ENCODE measurements around the gene LRRC9.
"Not testable (repeated sequence)": the region's sequence is repeated elsewhere in the genome, so short reads cannot be mapped to it uniquely, and the experiment has no call there.

The LRRC9 gene

DNA sequence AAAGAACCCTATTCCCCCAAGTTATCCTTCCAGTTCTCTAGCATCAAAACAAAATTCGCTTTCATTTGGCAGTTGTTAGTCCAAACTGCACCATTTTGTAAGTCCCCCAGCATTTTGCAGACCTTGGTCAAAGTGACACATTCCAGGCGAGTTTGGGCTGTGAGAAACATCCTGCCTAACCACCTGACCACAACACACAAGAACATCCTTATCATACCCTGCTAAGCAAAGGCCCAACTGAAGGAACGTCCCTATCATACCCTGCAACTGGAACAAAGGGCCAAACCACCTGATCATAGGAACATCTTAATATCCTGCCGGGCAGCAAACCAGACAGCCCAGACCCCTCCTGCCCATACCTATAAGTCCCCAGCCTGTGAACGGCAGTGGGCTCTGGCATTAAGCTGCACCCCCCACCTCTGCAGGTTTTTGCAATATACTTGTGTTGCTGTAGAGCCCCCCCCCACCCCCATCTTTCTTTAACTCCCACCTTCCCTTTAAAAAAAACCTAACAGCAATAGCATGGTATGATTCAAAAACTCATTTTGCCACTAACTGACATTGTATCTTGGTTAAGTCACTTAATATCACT lies 174.5 kb downstream of the LRRC9 start:
- peak; percentile 94 for DNase-seq (ENCODE audit: low read depth)
- no peak for TF ChIP-seq CTCF (conservative IDR thresholded peaks at IDR 0.05; ENCODE audit: low read depth, low read length)
- peak overlapping the region; percentile 82 for H3K4me3 ChIP-seq (ENCODE audit: low read depth, low read length)

- peak overlapping the region; percentile 24 for H3K4me3 ChIP-seq (ENCODE audit: low read depth, low read length)
- TF ChIP-seq CTCF (conservative IDR thresholded peaks at IDR 0.05; ENCODE audit: low read depth, low read length), result no peak
- DNase-seq (ENCODE audit: low read depth), result no peak
Measured at GRCh38 chr14:60095231-60095630, 175.3 kb downstream of the LRRC9 start.

DNA sequence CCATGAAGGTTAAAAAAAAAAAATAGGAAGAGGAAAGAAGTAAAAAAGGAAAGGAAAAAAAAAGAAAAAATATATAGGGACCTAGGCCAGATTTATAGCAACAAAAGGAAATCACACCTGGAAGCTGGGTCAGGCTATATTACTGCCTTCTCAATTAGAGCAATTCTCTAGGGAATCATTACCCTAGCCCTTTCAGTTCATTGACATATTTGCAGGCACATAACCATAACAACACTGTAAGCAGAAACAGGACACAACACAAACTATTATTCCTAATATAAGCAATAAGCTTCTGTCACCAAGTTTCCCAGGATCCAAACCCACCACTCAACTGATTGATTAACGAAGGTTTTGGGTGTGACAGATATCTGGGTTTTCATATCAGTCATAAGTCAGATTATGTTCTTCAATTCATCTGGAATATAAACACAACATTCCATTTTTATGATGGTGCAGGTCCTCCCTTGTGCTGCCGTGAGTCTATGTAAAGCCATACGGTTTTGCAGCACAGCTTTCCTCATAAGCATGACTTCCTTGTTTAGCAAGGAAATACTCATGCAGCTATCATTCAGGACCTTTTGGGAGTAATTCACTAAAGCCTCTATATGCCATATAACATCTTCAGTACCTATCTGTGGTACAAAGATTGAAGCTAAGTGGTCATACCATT lies 176.0 kb downstream of the LRRC9 start:
- H3K4me3 ChIP-seq (ENCODE audit: low read depth, low read length), result no peak overlapping the region
- TF ChIP-seq CTCF (conservative IDR thresholded peaks at IDR 0.05; ENCODE audit: low read depth, low read length), result no peak
- DNase-seq (ENCODE audit: low read depth), result peak; percentile 81

GRCh38 chr14:60097974-60098373 lies 178.0 kb downstream of the LRRC9 start:
- no peak overlapping the region for H3K4me3 ChIP-seq (ENCODE audit: low read depth, low read length)
- TF ChIP-seq CTCF (conservative IDR thresholded peaks at IDR 0.05; ENCODE audit: low read depth, low read length), result no peak
- DNase-seq (ENCODE audit: low read depth), result no peak

GRCh38 chr14:60099855-60100254 lies 179.9 kb downstream of the LRRC9 start:
- not testable (repeated sequence) for H3K4me3 ChIP-seq (ENCODE audit: low read depth, low read length); DNase-seq (ENCODE audit: low read depth)

DNA sequence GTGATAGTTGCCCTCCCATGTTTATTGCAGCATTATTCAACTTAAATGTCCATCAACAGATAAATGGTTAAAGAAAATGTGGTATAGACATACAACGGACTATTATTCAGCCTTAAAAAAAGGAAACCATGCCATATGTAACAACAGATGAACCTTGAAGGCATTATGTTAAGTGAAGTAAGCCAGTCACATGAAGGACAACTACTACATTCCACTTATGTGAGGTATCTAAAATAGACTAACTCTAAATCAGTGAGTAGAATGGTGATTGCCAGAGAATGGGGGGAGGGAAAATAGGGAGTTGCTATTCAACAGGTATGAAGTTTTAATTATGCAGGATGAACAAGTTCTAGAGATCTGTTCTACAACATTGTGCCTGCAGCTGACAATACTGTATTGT lies 181.8 kb downstream of the LRRC9 start:
- peak; percentile 56 for DNase-seq (ENCODE audit: low read depth)
- no peak overlapping the region for H3K4me3 ChIP-seq (ENCODE audit: low read depth, low read length)
- no peak for TF ChIP-seq CTCF (conservative IDR thresholded peaks at IDR 0.05; ENCODE audit: low read depth, low read length)

DNA sequence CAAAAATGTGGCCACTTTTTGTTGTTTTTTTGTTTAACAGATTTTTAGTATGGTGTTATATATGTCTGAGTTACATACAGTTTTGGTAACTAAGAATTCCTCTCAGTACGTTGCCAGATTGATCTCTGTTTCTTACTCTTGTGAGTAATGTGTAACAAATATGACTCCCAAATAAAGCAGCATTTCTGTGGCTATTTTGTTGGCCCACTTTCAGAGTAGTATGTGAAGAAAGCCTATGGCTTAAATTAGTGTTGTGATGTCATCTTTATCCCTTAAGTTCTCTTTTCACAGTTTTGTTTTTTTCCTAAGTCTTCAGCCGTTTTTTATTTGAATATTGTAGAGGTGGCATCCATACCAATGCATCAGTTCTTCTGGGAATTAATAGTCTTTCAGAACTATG lies 182.4 kb downstream of the LRRC9 start:
- no peak for TF ChIP-seq CTCF (conservative IDR thresholded peaks at IDR 0.05; ENCODE audit: low read depth, low read length)
- peak; percentile 89 for DNase-seq (ENCODE audit: low read depth)
- no peak overlapping the region for H3K4me3 ChIP-seq (ENCODE audit: low read depth, low read length)

Measured in choroid plexus epithelial cell (primary cell).